HEK293 (cell line): ENCODE measurements around the gene IGF1R.

Experiments
- BCL6B ChIP-seq: fragments of 450-650 bp; formaldehyde crosslinking; IDR thresholded peaks from 2 replicates; pipeline ENCODE4 v1.5.1; 2017; ENCODE audit warnings: missing biosample characterization, missing genetic modification characterization
- CTCF ChIP-seq: fragments of 450-650 bp; formaldehyde crosslinking; IDR thresholded peaks from 2 replicates; pipeline ENCODE4 v1.5.1; 2016; ENCODE audit warnings: missing biosample characterization, missing genetic modification characterization
- PATZ1 ChIP-seq: fragments of 450-650 bp; formaldehyde crosslinking; IDR thresholded peaks from 2 replicates; pipeline ENCODE4 v1.5.1; 2016; ENCODE audit warnings: missing biosample characterization, missing genetic modification characterization
- ZNF138 ChIP-seq: fragments of 450-650 bp; formaldehyde crosslinking; IDR thresholded peaks from 2 replicates; pipeline ENCODE4 v1.5.1; 2016; ENCODE audit warnings: missing biosample characterization, missing genetic modification characterization, borderline replicate concordance
- ZNF473 ChIP-seq: fragments of 450-650 bp; formaldehyde crosslinking; IDR thresholded peaks from 2 replicates; pipeline ENCODE4 v1.5.1; 2017; ENCODE audit warnings: missing biosample characterization, missing genetic modification characterization

- TF ChIP-seq CTCF (tag by site-specific recombination): no peak
- no peak for TF ChIP-seq BCL6B (tag by site-specific recombination)
- TF ChIP-seq ZNF138 (tag by site-specific recombination): no peak
- TF ChIP-seq PATZ1 (tag by site-specific recombination): no peak; the same call in 1 of the 2 replicates
- no peak for TF ChIP-seq ZNF473
Measured at GRCh38 chr15:98651581-98652220, 3.4 kb downstream of the IGF1R start.
